HEK293 (cell line): Measurements from ENCODE around the gene FLCN.

Experiments used
- CTCF ChIA-PET: fragments of 350-600 bp; formaldehyde crosslinking; extraction: SDS; loops from one replicate; lab custom pipeline; 2021; ENCODE audit warnings: antibody characterized with exemption; lab: Yijun Ruan, JAX
- POLR2A ChIA-PET: fragments of 300-600 bp; formaldehyde crosslinking; extraction: SDS; loops from one replicate; lab custom pipeline; 2020; ENCODE audit warnings: antibody characterized with exemption, inconsistent platforms; lab: Yijun Ruan, JAX
- H3K27ac ChIP-seq: fragments of 200-500 bp; sonication (Bioruptor generic); 2 replicates; pipeline ENCODE4 v1.5.1; 2014; ENCODE audit warnings: low read depth, low read length, control low read depth, inconsistent platforms; ENCODE audit errors: extremely low read depth
- H3K36me3 ChIP-seq, 2 experiments: fragments of 200-500 bp in 1 of 2; sonication (Bioruptor generic) in 1 of 2; 1 replicate in 1 of 2; 2 replicates in 1 of 2; pipeline ENCODE4 v1.5.1; 2014 to 2017; ENCODE audit warnings: inconsistent platforms in 2 of 2, low read length in 2 of 2; ENCODE audit not compliant: control insufficient read depth in 2 of 2, insufficient read depth in 1 of 2
- H3K4me1 ChIP-seq: fragments of 200-500 bp; sonication (Bioruptor generic); 2 replicates; pipeline ENCODE4 v1.5.1; 2014; ENCODE audit warnings: mild to moderate bottlenecking, low read length, inconsistent platforms; ENCODE audit not compliant: control insufficient read depth, insufficient read depth
- H3K4me3 ChIP-seq: 2 replicates; pipeline ENCODE4 v1.5.1; 2011; ENCODE audit warnings: low read depth, mild to moderate bottlenecking, control low read depth, low read length, moderate library complexity
- H3K9me3 ChIP-seq: fragments of 200-500 bp; sonication (Bioruptor generic); 2 replicates; pipeline ENCODE4 v1.5.1; 2014; ENCODE audit warnings: low read depth, low read length, inconsistent platforms; ENCODE audit not compliant: control insufficient read depth, insufficient read depth
- EGR2 ChIP-seq: fragments of 450-650 bp; formaldehyde crosslinking; IDR thresholded peaks from 2 replicates; pipeline ENCODE4 v1.5.1; 2016; ENCODE audit warnings: low read depth, missing biosample characterization, missing genetic modification characterization
- FEZF1 ChIP-seq: fragments of 450-650 bp; formaldehyde crosslinking; IDR thresholded peaks from 2 replicates; pipeline ENCODE4 v1.5.1; 2016; ENCODE audit warnings: missing biosample characterization, missing genetic modification characterization
- RBAK ChIP-seq: fragments of 450-650 bp; formaldehyde crosslinking; IDR thresholded peaks from 2 replicates; pipeline ENCODE4 v1.5.1; 2016; ENCODE audit warnings: missing biosample characterization, missing genetic modification characterization
- ZBTB21 ChIP-seq: fragments of 450-650 bp; formaldehyde crosslinking; IDR thresholded peaks from 2 replicates; pipeline ENCODE4 v1.5.1; 2017; ENCODE audit warnings: missing biosample characterization, missing genetic modification characterization
- ZFHX2 ChIP-seq: fragments of 450-650 bp; formaldehyde crosslinking; conservative IDR thresholded peaks from 2 replicates; pipeline ENCODE4 v1.5.1; 2016; ENCODE audit warnings: missing biosample characterization, missing genetic modification characterization
- ZNF2 ChIP-seq: fragments of 450-650 bp; formaldehyde crosslinking; IDR thresholded peaks from 2 replicates; pipeline ENCODE4 v1.5.1; 2016; ENCODE audit warnings: missing biosample characterization, missing genetic modification characterization
- ZNF223 ChIP-seq: fragments of 450-650 bp; formaldehyde crosslinking; IDR thresholded peaks from 2 replicates; pipeline ENCODE4 v1.5.1; 2016; ENCODE audit warnings: missing biosample characterization, missing genetic modification characterization
- ZNF23 ChIP-seq: fragments of 450-650 bp; formaldehyde crosslinking; IDR thresholded peaks from 2 replicates; pipeline ENCODE4 v1.5.1; 2016; ENCODE audit warnings: missing biosample characterization, missing genetic modification characterization, borderline replicate concordance
- ZNF416 ChIP-seq: fragments of 450-650 bp; formaldehyde crosslinking; IDR thresholded peaks from 2 replicates; pipeline ENCODE4 v1.5.1; 2016; ENCODE audit warnings: missing biosample characterization, missing genetic modification characterization
- ZNF473 ChIP-seq: fragments of 450-650 bp; formaldehyde crosslinking; IDR thresholded peaks from 2 replicates; pipeline ENCODE4 v1.5.1; 2017; ENCODE audit warnings: missing biosample characterization, missing genetic modification characterization
- ZNF707 ChIP-seq: fragments of 450-650 bp; formaldehyde crosslinking; IDR thresholded peaks from 2 replicates; pipeline ENCODE4 v1.5.1; 2016; ENCODE audit warnings: missing biosample characterization, missing genetic modification characterization
- ZNF785 ChIP-seq: fragments of 450-650 bp; formaldehyde crosslinking; IDR thresholded peaks from 2 replicates; pipeline ENCODE4 v1.5.1; 2016; ENCODE audit warnings: missing biosample characterization, missing genetic modification characterization
- ZSCAN23 ChIP-seq: fragments of 450-650 bp; formaldehyde crosslinking; IDR thresholded peaks from 2 replicates; pipeline ENCODE4 v1.5.1; 2016; ENCODE audit warnings: missing biosample characterization, missing genetic modification characterization
- TF ChIP-seq, protein P1 (sequence below): fragments of 450-650 bp; formaldehyde crosslinking; IDR thresholded peaks from 2 replicates; pipeline ENCODE4 v1.5.1; 2016; ENCODE audit warnings: missing biosample characterization, missing genetic modification characterization
- TF ChIP-seq, protein P2 (sequence below): fragments of 450-650 bp; formaldehyde crosslinking; IDR thresholded peaks from 2 replicates; pipeline ENCODE4 v1.5.1; 2016; ENCODE audit warnings: missing biosample characterization, missing genetic modification characterization
- TF ChIP-seq, protein P3 (sequence below): fragments of 450-650 bp; formaldehyde crosslinking; IDR thresholded peaks from 2 replicates; pipeline ENCODE4 v1.5.1; 2016; ENCODE audit warnings: missing biosample characterization, missing genetic modification characterization
- TF ChIP-seq, protein P4 (sequence below): fragments of 450-650 bp; formaldehyde crosslinking; IDR thresholded peaks from 2 replicates; pipeline ENCODE4 v1.5.1; 2016; ENCODE audit warnings: missing biosample characterization, missing genetic modification characterization
- TF ChIP-seq, protein P5 (sequence below): fragments of 450-650 bp; formaldehyde crosslinking; IDR thresholded peaks from 2 replicates; pipeline ENCODE4 v1.5.1; 2017; ENCODE audit warnings: missing biosample characterization, missing genetic modification characterization
- TF ChIP-seq, protein P6 (sequence below): fragments of 450-650 bp; formaldehyde crosslinking; IDR thresholded peaks from 2 replicates; pipeline ENCODE4 v1.5.1; 2016; ENCODE audit warnings: missing biosample characterization, missing genetic modification characterization

Gene FLCN

DNA sequence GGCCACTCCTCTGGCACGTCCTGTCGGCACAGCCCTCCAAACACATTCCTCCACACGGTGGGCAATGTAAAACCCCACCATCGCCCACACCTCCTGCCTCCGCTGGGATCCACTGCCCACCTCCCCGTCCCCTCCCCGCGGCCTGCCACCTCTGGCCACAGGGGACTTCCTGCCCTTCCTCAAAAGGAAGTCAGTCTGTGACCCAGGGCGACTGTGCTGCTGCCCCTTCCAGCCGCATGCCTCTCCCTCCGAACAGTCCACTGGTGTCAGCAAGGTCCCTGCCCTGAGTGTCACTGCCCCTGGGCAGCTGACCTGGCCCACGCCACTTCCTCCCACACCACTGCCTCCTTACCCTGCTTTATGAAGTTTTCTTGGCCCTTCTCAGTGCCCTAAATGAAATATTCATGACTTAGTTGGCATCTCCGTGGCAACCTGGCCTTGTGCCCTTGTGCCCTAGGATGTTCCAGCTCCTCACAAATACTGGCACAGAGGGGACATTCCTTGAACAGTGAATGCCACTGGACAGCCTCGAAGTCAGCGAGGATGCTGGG lies 32.9 kb downstream of the FLCN start:
- Histone ChIP-seq H3K36me3 (peaks cover 4 to 41% of the 10 kb centered on the region in 2 experiments), H3K9me3 (no peaks in the 10 kb centered on the region), H3K4me3 (no peak overlapping the region), H3K4me1 (peaks cover 5% of the 10 kb centered on the region), H3K27ac (no peak overlapping the region)
- POLR2A ChIA-PET, result interaction anchor here (0.6 kb wide), 1 partner anchor 179 kb away, joined by 4 read pairs; no protein-coding TSS in a partner anchor
- CTCF ChIA-PET, result interaction anchor here (0.6 to 1.2 kb wide), 2 partner anchors 62 to 154 kb away, joined by 3 to 4 read pairs; no protein-coding TSS in a partner anchor
- TF ChIP-seq, protein P1, sequence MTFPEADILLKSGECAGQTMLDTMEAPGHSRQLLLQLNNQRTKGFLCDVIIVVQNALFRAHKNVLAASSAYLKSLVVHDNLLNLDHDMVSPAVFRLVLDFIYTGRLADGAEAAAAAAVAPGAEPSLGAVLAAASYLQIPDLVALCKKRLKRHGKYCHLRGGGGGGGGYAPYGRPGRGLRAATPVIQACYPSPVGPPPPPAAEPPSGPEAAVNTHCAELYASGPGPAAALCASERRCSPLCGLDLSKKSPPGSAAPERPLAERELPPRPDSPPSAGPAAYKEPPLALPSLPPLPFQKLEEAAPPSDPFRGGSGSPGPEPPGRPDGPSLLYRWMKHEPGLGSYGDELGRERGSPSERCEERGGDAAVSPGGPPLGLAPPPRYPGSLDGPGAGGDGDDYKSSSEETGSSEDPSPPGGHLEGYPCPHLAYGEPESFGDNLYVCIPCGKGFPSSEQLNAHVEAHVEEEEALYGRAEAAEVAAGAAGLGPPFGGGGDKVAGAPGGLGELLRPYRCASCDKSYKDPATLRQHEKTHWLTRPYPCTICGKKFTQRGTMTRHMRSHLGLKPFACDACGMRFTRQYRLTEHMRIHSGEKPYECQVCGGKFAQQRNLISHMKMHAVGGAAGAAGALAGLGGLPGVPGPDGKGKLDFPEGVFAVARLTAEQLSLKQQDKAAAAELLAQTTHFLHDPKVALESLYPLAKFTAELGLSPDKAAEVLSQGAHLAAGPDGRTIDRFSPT (tag by site-specific recombination), result peak; percentile 59; the same call in 1 of the 2 replicates
- TF ChIP-seq ZFHX2 (tag by site-specific recombination), result peak; percentile 37; the same call in 1 of the 2 replicates
- no peak for TF ChIP-seq RBAK (tag by site-specific recombination)
- TF ChIP-seq EGR2, result peak; percentile 29; the same call in 1 of the 2 replicates

DNA sequence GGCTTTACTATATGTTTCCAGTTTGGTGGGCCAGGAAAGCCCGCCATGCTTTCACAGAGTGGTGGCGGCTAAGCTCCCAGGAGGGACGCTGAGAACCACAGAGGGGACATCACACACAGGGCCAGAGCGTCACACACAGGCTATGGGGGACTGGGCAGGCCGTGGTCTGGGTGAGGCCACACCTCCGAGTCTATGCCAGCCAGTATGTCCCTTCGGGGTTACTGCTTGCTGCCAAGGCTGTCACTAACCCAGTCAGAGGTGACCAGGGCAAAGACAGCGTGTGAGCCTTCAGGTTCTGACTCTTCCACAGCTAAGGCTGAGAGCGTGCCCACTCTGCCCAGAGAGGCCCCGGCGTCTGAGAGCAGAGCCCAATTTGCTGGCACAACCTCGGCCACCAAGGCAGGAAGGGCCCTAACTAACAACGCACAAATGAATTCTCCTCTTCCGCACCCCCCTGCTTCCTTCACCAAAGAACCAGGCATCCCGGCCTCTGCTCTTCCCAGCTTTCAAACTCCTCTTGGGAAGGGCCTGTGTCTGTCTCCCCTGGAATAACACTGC lies 33.7 kb downstream of the FLCN start:
- Histone ChIP-seq H3K9me3 (no peaks in the 10 kb centered on the region), H3K4me3 (no peak overlapping the region), H3K4me1 (peaks cover 5% of the 10 kb centered on the region), H3K36me3 (peaks cover 4 to 41% of the 10 kb centered on the region in 2 experiments)
- POLR2A ChIA-PET, result no interaction called here
- no peak for TF ChIP-seq ZNF707
- TF ChIP-seq, protein P2, sequence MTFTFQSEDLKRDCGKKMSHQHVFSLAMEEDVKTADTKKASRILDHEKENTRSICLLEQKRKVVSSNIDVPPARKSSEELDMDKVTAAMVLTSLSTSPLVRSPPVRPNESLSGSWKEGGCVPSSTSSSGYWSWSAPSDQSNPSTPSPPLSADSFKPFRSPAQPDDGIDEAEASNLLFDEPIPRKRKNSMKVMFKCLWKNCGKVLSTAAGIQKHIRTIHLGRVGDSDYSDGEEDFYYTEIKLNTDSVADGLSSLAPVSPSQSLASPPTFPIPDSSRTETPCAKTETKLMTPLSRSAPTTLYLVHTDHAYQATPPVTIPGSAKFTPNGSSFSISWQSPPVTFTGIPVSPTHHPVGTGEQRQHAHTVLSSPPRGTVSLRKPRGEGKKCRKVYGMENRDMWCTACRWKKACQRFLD (tag by site-specific recombination), result no peak
- TF ChIP-seq ZNF416, result no peak
- TF ChIP-seq ZNF785 (tag by site-specific recombination), result no peak
- no peak for TF ChIP-seq ZNF2 (tag by site-specific recombination)
- TF ChIP-seq ZNF473, result no peak
- TF ChIP-seq, protein P3, sequence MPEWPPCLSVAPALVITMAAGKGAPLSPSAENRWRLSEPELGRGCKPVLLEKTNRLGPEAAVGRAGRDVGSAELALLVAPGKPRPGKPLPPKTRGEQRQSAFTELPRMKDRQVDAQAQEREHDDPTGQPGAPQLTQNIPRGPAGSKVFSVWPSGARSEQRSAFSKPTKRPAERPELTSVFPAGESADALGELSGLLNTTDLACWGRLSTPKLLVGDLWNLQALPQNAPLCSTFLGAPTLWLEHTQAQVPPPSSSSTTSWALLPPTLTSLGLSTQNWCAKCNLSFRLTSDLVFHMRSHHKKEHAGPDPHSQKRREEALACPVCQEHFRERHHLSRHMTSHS (tag by site-specific recombination), result no peak
- TF ChIP-seq ZNF223, result no peak
- TF ChIP-seq, protein P4, sequence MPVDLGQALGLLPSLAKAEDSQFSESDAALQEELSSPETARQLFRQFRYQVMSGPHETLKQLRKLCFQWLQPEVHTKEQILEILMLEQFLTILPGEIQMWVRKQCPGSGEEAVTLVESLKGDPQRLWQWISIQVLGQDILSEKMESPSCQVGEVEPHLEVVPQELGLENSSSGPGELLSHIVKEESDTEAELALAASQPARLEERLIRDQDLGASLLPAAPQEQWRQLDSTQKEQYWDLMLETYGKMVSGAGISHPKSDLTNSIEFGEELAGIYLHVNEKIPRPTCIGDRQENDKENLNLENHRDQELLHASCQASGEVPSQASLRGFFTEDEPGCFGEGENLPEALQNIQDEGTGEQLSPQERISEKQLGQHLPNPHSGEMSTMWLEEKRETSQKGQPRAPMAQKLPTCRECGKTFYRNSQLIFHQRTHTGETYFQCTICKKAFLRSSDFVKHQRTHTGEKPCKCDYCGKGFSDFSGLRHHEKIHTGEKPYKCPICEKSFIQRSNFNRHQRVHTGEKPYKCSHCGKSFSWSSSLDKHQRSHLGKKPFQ (tag by site-specific recombination), result no peak
- no peak for TF ChIP-seq ZBTB21 (tag by site-specific recombination)
- TF ChIP-seq, protein P5, sequence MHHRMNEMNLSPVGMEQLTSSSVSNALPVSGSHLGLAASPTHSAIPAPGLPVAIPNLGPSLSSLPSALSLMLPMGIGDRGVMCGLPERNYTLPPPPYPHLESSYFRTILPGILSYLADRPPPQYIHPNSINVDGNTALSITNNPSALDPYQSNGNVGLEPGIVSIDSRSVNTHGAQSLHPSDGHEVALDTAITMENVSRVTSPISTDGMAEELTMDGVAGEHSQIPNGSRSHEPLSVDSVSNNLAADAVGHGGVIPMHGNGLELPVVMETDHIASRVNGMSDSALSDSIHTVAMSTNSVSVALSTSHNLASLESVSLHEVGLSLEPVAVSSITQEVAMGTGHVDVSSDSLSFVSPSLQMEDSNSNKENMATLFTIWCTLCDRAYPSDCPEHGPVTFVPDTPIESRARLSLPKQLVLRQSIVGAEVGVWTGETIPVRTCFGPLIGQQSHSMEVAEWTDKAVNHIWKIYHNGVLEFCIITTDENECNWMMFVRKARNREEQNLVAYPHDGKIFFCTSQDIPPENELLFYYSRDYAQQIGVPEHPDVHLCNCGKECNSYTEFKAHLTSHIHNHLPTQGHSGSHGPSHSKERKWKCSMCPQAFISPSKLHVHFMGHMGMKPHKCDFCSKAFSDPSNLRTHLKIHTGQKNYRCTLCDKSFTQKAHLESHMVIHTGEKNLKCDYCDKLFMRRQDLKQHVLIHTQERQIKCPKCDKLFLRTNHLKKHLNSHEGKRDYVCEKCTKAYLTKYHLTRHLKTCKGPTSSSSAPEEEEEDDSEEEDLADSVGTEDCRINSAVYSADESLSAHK (tag by site-specific recombination), result no peak
- no peak for TF ChIP-seq ZSCAN23 (tag by site-specific recombination)
- no peak for TF ChIP-seq FEZF1
- TF ChIP-seq ZNF23 (tag by site-specific recombination), result no peak
- TF ChIP-seq, protein P6, sequence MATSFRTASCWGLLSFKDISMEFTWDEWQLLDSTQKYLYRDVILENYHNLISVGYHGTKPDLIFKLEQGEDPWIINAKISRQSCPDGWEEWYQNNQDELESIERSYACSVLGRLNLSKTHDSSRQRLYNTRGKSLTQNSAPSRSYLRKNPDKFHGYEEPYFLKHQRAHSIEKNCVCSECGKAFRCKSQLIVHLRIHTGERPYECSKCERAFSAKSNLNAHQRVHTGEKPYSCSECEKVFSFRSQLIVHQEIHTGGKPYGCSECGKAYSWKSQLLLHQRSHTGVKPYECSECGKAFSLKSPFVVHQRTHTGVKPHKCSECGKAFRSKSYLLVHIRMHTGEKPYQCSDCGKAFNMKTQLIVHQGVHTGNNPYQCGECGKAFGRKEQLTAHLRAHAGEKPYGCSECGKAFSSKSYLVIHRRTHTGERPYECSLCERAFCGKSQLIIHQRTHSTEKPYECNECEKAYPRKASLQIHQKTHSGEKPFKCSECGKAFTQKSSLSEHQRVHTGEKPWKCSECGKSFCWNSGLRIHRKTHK (tag by site-specific recombination), result no peak
- TF ChIP-seq, all 188 proteins: peak for 0
- no peak overlapping the region for H3K27ac ChIP-seq
- CTCF ChIA-PET, result no interaction called here
